HEK293T (cell line): ENCODE data around the gene PRKAG3.

Experiments
- CTCF ChIA-PET: fragments of 350-600 bp; formaldehyde crosslinking; extraction: SDS; loops from one replicate; lab custom pipeline; 2021; ENCODE audit warnings: antibody characterized with exemption, inconsistent platforms; lab: Yijun Ruan, JAX
- POLR2A ChIA-PET: fragments of 350-600 bp; formaldehyde crosslinking; extraction: SDS; loops from one replicate; lab custom pipeline; 2020; ENCODE audit warnings: antibody characterized with exemption, inconsistent platforms; lab: Yijun Ruan, JAX
- DNase-seq: peaks from one replicate; pipeline ENCODE4 v3.0.0; 2012; ENCODE audit warnings: mixed read lengths; ENCODE audit errors: extremely low spot score
- ARNT ChIP-seq: fragments of 450-650 bp; IDR thresholded peaks from 2 replicates; pipeline ENCODE4 v1.6.1; 2017; ENCODE audit warnings: mild to moderate bottlenecking
- BHLHE40 ChIP-seq: fragments of 450-650 bp; IDR thresholded peaks from 2 replicates; pipeline ENCODE4 v1.6.1; 2016; ENCODE audit warnings: mild to moderate bottlenecking, moderate library complexity, borderline replicate concordance
- CTBP1 ChIP-seq: fragments of 450-650 bp; IDR thresholded peaks from 2 replicates; pipeline ENCODE4 v1.6.1; 2016; ENCODE audit warnings: borderline replicate concordance
- ELF4 ChIP-seq: fragments of 450-650 bp; IDR thresholded peaks from 2 replicates; pipeline ENCODE4 v1.6.1; 2017; ENCODE audit warnings: antibody characterized with exemption
- FOXA1 ChIP-seq: fragments of 450-650 bp; IDR thresholded peaks from 2 replicates; pipeline ENCODE4 v1.6.1; 2016; ENCODE audit warnings: mild to moderate bottlenecking
- FOXK2 ChIP-seq: fragments of 450-650 bp; IDR thresholded peaks from 2 replicates; pipeline ENCODE4 v1.6.1; 2016; ENCODE audit warnings: mild to moderate bottlenecking
- FOXM1 ChIP-seq: fragments of 450-650 bp; IDR thresholded peaks from 2 replicates; pipeline ENCODE4 v1.6.1; 2017; ENCODE audit warnings: mild to moderate bottlenecking, borderline replicate concordance
- HDGF ChIP-seq: fragments of 450-650 bp; IDR thresholded peaks from 2 replicates; pipeline ENCODE4 v1.6.1; 2017; ENCODE audit warnings: antibody characterized with exemption, borderline replicate concordance
- L3MBTL2 ChIP-seq: fragments of 450-650 bp; conservative IDR thresholded peaks from 2 replicates; pipeline ENCODE4 v1.6.1; 2016; ENCODE audit warnings: mild to moderate bottlenecking
- LEF1 ChIP-seq: fragments of 450-650 bp; IDR thresholded peaks from 2 replicates; pipeline ENCODE4 v1.6.1; 2017; ENCODE audit warnings: mild to moderate bottlenecking, borderline replicate concordance
- NFRKB ChIP-seq: fragments of 450-650 bp; IDR thresholded peaks from 2 replicates; pipeline ENCODE4 v1.6.1; 2016; ENCODE audit warnings: mild to moderate bottlenecking, moderate library complexity
- PKNOX1 ChIP-seq: fragments of 450-650 bp; IDR thresholded peaks from 2 replicates; pipeline ENCODE4 v1.6.1; 2016
- SP1 ChIP-seq: fragments of 450-650 bp; IDR thresholded peaks from 2 replicates; pipeline ENCODE4 v1.6.1; 2017
- SUZ12 ChIP-seq: fragments of 450-650 bp; IDR thresholded peaks from 2 replicates; pipeline ENCODE4 v1.6.1; 2016; ENCODE audit warnings: mild to moderate bottlenecking
- TARDBP ChIP-seq: fragments of 450-650 bp; IDR thresholded peaks from 2 replicates; pipeline ENCODE4 v1.6.1; 2016
- ZNF384 ChIP-seq: fragments of 450-650 bp; IDR thresholded peaks from 2 replicates; pipeline ENCODE4 v1.6.1; 2016

The PRKAG3 gene

GRCh38 chr2:218878486-218878885, 46.9 kb upstream of the PRKAG3 start:
- DNase-seq: no peak
- ChIA-PET CTCF (interaction anchor here (2.5 kb wide), 1 partner anchor 20 kb away, joined by 13 read pairs; no protein-coding TSS in a partner anchor), POLR2A (interaction anchor here (0.8 kb wide), 1 partner anchor 20 kb away, joined by 3 read pairs; no protein-coding TSS in a partner anchor)

GRCh38 chr2:218877891-218878290, 46.3 kb upstream of the PRKAG3 start:
- TF ChIP-seq ARNT (no peak), PKNOX1 (no peak)
- ChIA-PET POLR2A (no interaction called here), CTCF (interaction anchor here (2.5 kb wide), 2 partner anchors 14 to 20 kb away, joined by 13 to 15 read pairs; no protein-coding TSS in a partner anchor)
- no peak for DNase-seq

More at GRCh38 chr2:218878486-218878885, 46.9 kb upstream of the PRKAG3 start:
- TF ChIP-seq LEF1 (no peak), TARDBP (no peak), ZNF384 (no peak), BHLHE40 (no peak), SUZ12 (no peak), FOXM1 (no peak), SP1 (no peak), ARNT (no peak), HDGF (no peak), ELF4 (no peak), L3MBTL2 (no peak), CTBP1 (no peak), FOXA1 (no peak), NFRKB (no peak), FOXK2 (no peak), PKNOX1 (no peak)

- TF ChIP-seq HDGF (no peak), ELF4 (no peak), PKNOX1 (no peak), NFRKB (no peak), LEF1 (no peak), ARNT (no peak)
- POLR2A ChIA-PET: interaction anchor here (3.0 kb wide), 1 partner anchor 32 kb away, joined by 11 read pairs; no protein-coding TSS in a partner anchor
- DNase-seq: no peak
- CTCF ChIA-PET: interaction anchor here (1.0 to 3.8 kb wide), 10 partner anchors 11 to 126 kb away, joined by 3 to 71 read pairs (median 6); no protein-coding TSS in a partner anchor
Observed at GRCh38 chr2:218877331-218877730, 45.7 kb upstream of the PRKAG3 start.

GRCh38 chr2:218876562-218877219, 45.1 kb upstream of the PRKAG3 start:
- POLR2A ChIA-PET: interaction anchor here (1.4 to 3.0 kb wide), 2 partner anchors 10 to 33 kb away, joined by 4 to 11 read pairs; no protein-coding TSS in a partner anchor
- CTCF ChIA-PET: interaction anchor here (0.7 to 3.8 kb wide), 19 partner anchors 9 to 218 kb away, joined by 3 to 71 read pairs (median 6); partner anchors contain the start of gene WNT6
- peak; percentile 75 for DNase-seq
- TF ChIP-seq FOXK2: no peak
- TF ChIP-seq ELF4: no peak
- no peak for TF ChIP-seq BHLHE40
- no peak for TF ChIP-seq SUZ12
- TF ChIP-seq ZNF384: no peak
- no peak for TF ChIP-seq FOXM1
- TF ChIP-seq SP1: no peak
- TF ChIP-seq FOXA1: no peak
- no peak for TF ChIP-seq PKNOX1
- no peak for TF ChIP-seq NFRKB
- no peak for TF ChIP-seq CTBP1
- no peak for TF ChIP-seq TARDBP
- no peak for TF ChIP-seq HDGF
- no peak for TF ChIP-seq ARNT
- no peak for TF ChIP-seq LEF1
- no peak for TF ChIP-seq L3MBTL2

GRCh38 chr2:218875692-218876246, 44.2 kb upstream of the PRKAG3 start:
- ChIA-PET CTCF (interaction anchor here (1.0 to 3.8 kb wide), 16 partner anchors 10 to 217 kb away, joined by 3 to 71 read pairs (median 6); partner anchors contain the start of gene WNT6), POLR2A (interaction anchor here (1.4 to 3.0 kb wide), 2 partner anchors 11 to 34 kb away, joined by 4 to 11 read pairs; no protein-coding TSS in a partner anchor)
- TF ChIP-seq HDGF (no peak), ARNT (no peak), FOXK2 (no peak), ELF4 (no peak), PKNOX1 (no peak), CTBP1 (no peak), LEF1 (no peak), SP1 (no peak)
- no peak for DNase-seq
